Mucosa of rectum (tissue), 2 donors: ENCODE measurements around the gene FAM53A.
"Not testable (repeated sequence)": the region's sequence is repeated elsewhere in the genome, so short reads cannot be mapped to it uniquely, and the experiment has no call there.

Experiments
- H3K27ac ChIP-seq, 2 donors: one replicate each; pipeline ENCODE4 v1.7.0; 2013; ENCODE audit warnings: inconsistent platforms in 2 of 2, low read depth in 2 of 2, low read length in 2 of 2
- H3K27me3 ChIP-seq, 2 donors: one replicate each; pipeline ENCODE4 v1.7.0; 2013; ENCODE audit warnings: low read length in 2 of 2; ENCODE audit not compliant: control insufficient read depth in 2 of 2, insufficient read depth in 2 of 2
- H3K36me3 ChIP-seq, 2 donors: one replicate each; pipeline ENCODE4 v1.7.0; 2013; ENCODE audit warnings: low read length in 2 of 2; ENCODE audit not compliant: control insufficient read depth in 2 of 2, insufficient read depth in 2 of 2
- H3K4me1 ChIP-seq, 2 donors: one replicate each; pipeline ENCODE4 v1.7.0; 2013; ENCODE audit warnings: low read length in 2 of 2, mild to moderate bottlenecking in 1 of 2; ENCODE audit not compliant: control insufficient read depth in 2 of 2, insufficient read depth in 2 of 2
- H3K4me3 ChIP-seq, 2 donors: one replicate each; pipeline ENCODE4 v1.7.0; 2013; ENCODE audit warnings: low read length in 2 of 2
- H3K9ac ChIP-seq, 2 donors: one replicate each; pipeline ENCODE4 v1.7.0; 2013; ENCODE audit warnings: low read length in 2 of 2, low read depth in 1 of 2, mild to moderate bottlenecking in 1 of 2
- H3K9me3 ChIP-seq, 2 donors: one replicate each; pipeline ENCODE4 v1.7.0; 2013; ENCODE audit warnings: low read length in 2 of 2; ENCODE audit not compliant: control insufficient read depth in 2 of 2
- donor health status: healthy.
- donor health status: Normal muscosa, but diverticular disease.

FAM53A gene

DNA sequence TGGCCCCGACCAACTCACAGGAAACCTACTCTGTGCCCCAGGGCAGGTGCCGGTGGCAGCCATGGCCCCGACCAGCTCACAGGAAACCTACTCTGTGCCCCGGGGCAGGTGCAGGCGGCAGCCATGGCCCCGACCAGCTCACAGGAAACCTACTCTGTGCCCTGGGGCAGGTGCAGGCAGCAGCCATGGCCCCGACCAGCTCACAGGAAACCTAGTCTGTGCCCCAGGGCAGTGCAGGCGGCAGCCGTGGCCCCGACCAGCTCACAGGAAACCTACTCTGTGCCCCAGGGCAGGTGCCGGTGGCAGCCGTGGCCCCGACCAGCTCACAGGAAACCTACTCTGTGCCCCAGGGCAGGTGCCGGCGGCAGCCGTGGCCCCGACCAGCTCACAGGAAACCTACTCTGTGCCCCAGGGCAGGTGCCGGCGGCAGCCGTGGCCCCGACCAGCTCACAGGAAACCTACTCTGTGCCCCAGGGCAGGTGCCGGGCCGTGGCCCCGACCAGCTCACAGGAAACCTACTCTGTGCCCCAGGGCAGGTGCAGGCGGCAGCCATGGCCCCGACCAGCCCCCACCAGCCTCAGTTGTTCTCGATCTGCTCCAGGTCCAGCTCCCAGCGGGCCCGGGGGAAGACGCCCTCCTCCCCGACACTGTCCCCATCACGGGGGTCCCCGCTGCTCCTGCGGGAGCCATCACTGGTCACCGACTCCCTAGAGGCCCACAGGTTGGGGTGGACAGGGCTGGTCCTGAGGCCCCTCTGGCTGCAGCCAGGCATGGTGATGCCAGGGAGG is 43.2 kb downstream of the FAM53A start:
- H3K4me1 ChIP-seq, H3K9ac ChIP-seq, H3K27me3 ChIP-seq, H3K27ac ChIP-seq, H3K9me3 ChIP-seq, H3K4me3 ChIP-seq, H3K36me3 ChIP-seq: not testable (repeated sequence)

DNA sequence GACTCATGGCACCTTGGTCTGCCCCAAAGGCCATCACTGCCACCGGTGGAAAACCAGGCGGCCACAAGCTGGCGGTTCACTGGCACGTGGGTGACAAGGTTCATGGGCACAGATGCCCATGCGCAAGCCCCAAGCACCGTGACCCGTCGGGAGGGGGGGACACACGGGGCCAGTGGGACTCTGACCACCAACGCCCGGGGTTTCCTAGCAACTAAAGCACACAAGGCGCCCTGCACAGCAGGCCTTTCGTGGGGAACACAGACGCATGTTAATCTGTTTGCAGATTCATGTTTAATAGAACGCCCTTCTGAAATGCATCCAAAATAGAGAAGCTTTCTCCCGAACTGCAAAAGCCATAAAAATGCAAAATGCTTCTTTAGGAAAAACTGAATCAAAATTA is 43.9 kb downstream of the FAM53A start:
- H3K9me3 ChIP-seq, result no peaks in the 10 kb centered on the region

DNA sequence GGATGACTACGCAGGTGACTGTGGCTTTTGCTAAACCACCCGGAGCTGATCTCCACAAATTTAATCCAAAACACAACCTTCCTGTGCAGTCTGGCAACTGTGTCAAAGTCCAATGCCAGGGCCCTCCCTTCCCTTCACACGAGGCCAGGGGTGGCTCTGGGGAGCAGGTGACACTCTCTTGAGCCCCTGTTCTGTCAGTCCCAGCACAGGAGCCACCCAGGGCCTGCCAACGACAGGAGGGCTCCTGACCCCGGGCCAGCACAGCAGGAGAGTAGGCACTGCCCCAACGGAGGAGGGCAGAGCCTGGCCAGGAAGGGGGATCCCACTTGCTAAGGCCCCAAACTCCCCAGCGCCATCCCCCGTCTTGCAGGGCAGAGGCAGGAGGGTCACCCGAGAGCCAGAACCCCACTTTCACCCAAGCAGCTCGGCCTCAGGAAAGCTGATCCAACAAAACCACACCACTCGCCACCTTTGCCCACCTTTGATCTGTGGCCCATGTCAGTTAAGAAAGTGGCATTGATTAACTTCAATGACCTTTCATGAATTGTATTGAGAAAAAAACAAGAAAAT is 44.7 kb downstream of the FAM53A start:
- Histone ChIP-seq H3K4me3 (no peak overlapping the region), H3K9me3 (no peaks in the 10 kb centered on the region), H3K9ac (no peak overlapping the region), H3K27me3 (no peaks in the 10 kb centered on the region), H3K36me3 (no peaks in the 10 kb centered on the region), H3K27ac (no peak overlapping the region), H3K4me1 (no peaks in the 10 kb centered on the region)

More for the DNA sequence above, 43.9 kb downstream of the FAM53A start:
- no peaks in the 10 kb centered on the region for H3K36me3 ChIP-seq
- H3K9ac ChIP-seq, result no peak overlapping the region
- no peaks in the 10 kb centered on the region for H3K4me1 ChIP-seq
- H3K27me3 ChIP-seq, result no peaks in the 10 kb centered on the region
- H3K4me3 ChIP-seq, result no peak overlapping the region
- no peak overlapping the region for H3K27ac ChIP-seq

DNA sequence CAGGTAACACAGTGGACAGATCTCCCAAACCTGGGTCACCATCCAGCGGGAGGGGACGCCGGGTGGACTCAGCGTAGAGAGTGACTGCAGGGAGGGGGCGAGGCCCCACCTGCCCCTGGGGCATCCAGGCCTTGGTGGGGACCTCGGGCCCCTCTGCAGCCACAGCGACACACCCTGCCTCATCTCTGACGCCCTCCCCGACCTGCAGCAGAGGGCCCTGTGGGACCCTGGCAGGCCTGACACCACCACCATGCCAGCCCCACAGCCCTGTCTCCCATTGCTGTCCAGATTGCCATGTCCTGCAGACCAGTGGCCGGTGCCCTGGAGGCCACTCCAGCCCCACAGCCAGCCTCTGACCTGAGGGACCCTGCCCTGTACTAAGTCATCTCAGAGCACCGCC is 45.2 kb downstream of the FAM53A start:
- Histone ChIP-seq H3K4me3 (no peak overlapping the region), H3K36me3 (no peaks in the 10 kb centered on the region), H3K9me3 (no peaks in the 10 kb centered on the region), H3K27me3 (peaks cover 0 to 2% of the 10 kb centered on the region in 2 donors), H3K27ac (no peak overlapping the region), H3K4me1 (no peaks in the 10 kb centered on the region), H3K9ac (no peak overlapping the region)

DNA sequence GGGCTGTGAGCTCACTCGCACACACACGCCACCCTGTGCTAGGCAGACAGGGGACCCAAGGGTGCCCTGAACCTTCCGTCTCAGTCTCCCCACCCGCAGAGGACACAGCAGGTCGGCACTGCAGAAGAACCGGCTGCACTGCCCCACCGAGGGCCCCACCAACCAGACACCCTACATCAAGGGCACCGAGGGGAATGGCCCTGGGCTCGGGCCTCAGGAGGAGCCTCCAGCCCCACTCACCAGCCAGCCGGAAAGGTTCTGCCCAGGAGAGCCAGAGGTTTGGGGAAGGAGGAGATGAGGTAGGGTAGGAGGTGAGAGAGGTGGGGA is 45.9 kb downstream of the FAM53A start:
- no peaks in the 10 kb centered on the region for H3K36me3 ChIP-seq
- no peaks in the 10 kb centered on the region for H3K4me1 ChIP-seq
- no peak overlapping the region for H3K4me3 ChIP-seq
- peaks cover 0 to 2% of the 10 kb centered on the region in 2 donors for H3K27me3 ChIP-seq
- no peak overlapping the region for H3K27ac ChIP-seq
- no peak overlapping the region for H3K9ac ChIP-seq
- H3K9me3 ChIP-seq, result no peaks in the 10 kb centered on the region

DNA sequence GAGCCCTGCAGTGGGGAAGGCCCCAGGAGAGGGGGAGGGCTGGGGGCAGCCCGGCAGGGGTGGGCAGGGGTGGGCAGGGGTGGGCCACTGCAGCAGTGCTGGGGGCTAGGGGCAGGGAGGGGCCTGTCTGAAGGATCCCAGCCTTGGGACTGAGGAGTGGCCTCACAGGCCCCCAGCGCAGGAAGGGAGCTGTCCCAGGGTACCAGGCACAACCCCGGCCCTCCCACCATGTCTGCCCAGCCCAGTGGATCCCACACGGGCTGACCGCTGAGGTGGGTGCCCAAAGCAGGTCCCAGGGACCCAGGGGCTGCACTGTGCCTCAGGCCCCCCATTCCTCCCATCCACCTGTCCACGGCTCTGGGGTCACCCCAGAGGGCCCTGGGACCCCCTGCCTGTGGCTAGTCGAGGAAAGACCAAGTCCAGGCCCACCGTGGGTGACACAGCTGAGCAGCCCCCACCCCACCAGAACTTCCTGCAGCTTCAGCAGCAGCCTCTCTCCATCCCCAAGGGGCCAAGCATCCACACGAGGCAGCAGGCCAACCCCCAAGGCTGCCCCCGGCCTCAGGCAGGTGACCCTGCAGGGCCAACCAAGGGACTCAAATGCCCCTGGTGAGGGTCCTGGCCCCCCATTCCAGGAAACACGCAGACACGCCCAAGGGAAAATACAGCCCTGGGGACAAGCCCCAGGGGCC is 46.4 kb downstream of the FAM53A start:
- Histone ChIP-seq H3K4me3 (no peak overlapping the region), H3K36me3 (no peaks in the 10 kb centered on the region), H3K9ac (no peak overlapping the region), H3K27me3 (peaks cover 3 to 4% of the 10 kb centered on the region in 2 donors), H3K4me1 (no peaks in the 10 kb centered on the region), H3K9me3 (no peaks in the 10 kb centered on the region), H3K27ac (no peak overlapping the region)

DNA sequence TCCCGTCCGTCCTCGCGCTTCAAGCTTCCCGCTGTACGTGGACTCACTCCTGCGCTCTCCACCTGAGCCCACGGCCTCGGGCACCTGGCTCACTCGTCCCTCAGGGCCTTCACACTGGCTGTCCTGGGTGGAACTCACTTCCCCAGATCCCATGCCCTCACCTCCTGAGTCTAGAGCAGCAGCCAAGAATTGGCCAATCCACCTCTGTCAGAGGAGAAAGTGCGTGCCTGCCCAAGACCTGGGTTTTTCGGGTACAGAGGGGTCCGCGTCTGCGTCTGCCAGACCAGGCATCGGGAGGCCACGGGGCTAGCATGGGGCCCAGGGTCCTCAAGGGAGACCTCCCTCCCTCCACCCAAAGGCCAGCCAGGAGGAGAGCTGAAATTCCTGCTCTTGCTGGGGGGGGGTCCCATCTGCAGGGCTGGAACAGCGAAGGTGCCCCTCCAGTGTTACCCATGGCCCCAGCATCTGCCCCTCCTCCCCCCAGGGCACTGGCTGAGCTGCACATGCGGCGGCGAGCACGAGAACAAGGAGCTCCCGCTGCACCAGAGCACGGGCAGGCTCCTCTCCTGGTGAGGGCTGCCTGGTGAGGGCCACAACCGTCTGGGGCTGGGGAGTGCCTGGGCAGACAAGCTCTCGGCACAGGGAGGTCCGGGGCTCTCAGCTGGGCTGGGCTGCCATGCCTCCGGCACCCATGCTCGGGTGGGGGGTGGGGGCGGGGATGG is 47.5 kb downstream of the FAM53A start:
- Histone ChIP-seq H3K27me3 (peaks cover 8% of the 10 kb centered on the region in 2 donors), H3K4me1 (no peaks in the 10 kb centered on the region), H3K9me3 (no peaks in the 10 kb centered on the region), H3K4me3 (no peak overlapping the region), H3K27ac (no peak overlapping the region), H3K9ac (no peak overlapping the region), H3K36me3 (no peaks in the 10 kb centered on the region)

DNA sequence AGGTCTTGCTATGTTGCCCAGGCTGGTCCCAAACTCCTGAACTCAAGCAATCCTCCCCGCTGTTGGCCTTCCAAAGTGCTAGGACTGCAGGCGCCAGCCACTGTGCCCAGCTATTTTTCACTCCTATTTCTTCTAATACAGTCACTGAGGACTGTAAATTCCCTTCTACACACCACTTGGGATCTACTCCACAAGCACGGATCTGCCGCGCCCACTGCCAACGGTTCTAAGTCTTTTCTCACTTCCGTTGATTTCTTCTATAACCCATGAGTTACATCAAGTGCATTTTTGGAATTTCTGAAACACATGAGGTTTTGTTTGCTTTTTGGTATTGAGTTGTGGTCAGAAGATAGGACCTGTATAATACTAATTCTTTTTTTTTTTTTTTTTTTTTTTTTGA is 48.6 kb downstream of the FAM53A start:
- Histone ChIP-seq H3K36me3 (no peaks in the 10 kb centered on the region), H3K9me3 (no peaks in the 10 kb centered on the region), H3K27me3 (peaks cover 8% of the 10 kb centered on the region in 2 donors), H3K9ac (no peak overlapping the region), H3K27ac (no peak overlapping the region), H3K4me3 (no peak overlapping the region), H3K4me1 (no peaks in the 10 kb centered on the region)

DNA sequence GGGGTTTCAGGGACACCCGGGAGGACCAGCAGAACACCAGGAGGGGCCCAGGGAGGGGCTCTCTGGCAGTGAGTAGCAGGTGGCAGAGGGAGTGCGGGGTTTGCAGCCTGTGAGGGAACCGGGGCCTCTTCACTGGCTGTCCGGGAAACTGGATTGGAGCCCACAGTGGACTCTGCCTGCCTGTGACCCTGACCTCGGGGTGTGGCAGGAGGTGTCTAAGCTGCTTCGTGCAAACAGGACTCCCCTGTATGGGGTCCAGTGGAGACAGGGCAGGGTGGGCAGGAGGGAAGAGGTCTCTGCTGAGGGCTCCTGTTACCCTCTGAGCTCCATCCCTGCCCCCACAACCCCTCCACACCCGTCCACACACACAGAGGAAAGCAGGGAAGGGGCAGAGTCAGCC is 50.1 kb downstream of the FAM53A start:
- no peak overlapping the region for H3K27ac ChIP-seq
- no peak overlapping the region for H3K4me3 ChIP-seq
- H3K36me3 ChIP-seq, result no peaks in the 10 kb centered on the region
- no peak overlapping the region for H3K9ac ChIP-seq
- no peaks in the 10 kb centered on the region for H3K4me1 ChIP-seq
- H3K27me3 ChIP-seq, result peaks cover 8% of the 10 kb centered on the region in 2 donors
- H3K9me3 ChIP-seq, result no peaks in the 10 kb centered on the region
